Measurements from ENCODE around the gene SLC9A1.

Gene SLC9A1

DNA sequence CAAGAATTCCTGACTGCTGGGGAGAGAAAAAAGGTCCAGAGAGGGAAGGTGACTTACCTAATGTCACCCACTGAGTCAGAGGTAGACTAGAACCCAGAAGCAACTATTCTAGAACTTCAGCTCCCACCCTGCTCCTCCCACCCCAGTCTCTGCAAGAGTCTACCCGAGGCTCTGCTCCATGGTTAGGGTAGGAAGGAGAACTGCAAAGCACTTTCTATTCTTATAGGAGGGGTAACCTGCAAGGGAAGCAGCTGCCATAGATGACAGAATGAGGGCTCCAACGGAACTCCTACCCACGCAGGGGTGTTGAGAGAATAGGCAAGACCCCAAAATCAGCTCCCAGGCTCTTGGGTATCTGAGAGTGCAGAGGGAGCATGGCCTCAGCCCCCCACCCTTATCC, 4.3 kb downstream of the SLC9A1 start:
- DNase-seq (ENCODE audit: low spot score), result no peak

DNA sequence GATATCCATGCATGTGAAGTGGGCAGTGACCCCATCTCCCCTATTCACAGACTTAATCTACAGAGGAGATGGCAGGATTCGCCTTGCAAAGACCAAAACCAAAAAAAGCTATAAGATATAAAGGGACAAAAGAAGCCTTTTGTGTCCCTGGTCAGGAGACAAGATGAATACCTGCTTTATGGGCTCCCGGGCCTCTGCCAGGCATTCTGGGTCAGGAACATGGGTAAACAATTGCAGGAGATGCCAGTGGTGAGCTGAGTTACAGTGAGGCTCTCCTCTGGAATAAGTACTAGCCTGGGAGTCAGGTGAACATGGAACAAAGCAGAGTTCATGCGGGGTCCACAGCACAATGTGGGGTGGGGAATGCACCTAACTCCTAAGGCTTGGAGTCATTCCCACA, 4.7 kb downstream of the SLC9A1 start:
- no peak for DNase-seq (ENCODE audit: low spot score)

DNA sequence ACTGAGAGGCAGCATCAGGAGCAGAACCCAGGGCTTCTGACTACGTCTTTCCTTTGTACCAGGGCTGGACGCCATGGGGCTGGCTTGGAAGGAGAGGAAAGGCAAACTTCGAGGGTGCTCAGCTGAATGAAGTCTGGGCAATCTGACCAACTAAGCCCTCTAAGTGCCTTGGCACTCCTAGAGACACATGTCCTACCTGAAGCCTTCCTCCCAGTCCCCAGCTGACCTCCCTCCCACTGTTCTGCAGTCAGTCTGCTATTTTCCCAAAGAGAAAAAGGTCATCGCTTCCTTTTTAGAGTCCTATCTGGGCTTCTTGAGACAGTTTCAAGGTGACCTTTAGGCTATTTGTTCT, 5.2 kb downstream of the SLC9A1 start:
- no peak for DNase-seq (ENCODE audit: low spot score)

DNA sequence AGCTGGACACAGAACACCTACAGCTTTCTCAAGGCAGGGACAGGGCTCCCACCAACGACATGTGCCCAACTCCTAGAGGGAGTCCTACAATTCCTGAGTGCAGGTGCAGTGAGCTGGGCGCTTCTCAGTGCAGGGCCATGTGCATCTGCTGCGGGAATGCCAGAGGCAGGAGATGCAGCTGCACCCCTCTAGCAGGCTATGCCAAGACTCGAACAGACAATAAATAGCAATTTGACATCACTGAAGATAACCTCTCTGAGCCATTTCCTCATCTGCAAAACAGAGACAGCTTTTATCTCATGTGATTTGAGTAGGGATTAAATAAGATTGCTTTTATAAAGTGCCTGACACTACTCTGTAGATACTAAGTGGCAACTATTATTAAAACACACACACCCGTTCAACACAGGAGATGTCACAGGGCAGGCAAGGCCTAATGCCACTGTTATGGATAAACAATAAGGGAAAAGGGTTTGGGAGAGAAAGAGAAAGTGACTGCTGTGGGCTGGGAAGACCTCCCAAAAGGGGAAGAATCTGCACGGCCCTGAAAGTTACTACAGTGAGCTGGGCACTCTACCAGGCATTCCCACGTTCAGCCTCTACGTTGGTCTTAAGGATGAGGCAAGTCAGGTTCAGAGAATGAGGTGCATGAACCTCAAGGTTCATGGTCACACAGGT, 5.7 kb downstream of the SLC9A1 start:
- DNase-seq (ENCODE audit: low spot score), result no peak

DNA sequence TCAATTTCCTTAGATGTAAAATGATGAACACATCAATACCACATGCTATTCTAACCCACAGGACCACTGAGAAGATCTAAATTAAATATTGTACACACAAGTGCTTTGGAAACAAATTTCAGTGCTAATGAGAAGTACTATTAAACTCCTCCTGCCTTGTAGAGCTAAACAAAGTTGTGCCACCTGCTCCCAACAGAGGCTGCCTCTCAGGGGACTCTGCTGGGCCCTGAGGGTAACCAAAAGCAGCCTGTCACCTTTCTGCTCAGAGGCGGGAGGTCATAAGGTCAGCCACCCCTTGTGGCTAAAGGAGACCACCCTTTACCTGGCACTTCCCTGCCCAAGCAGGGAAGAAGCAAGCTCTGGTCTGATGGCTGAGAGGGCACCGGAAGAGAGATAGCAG, 6.3 kb downstream of the SLC9A1 start:
- DNase-seq (ENCODE audit: low spot score), result no peak

DNA sequence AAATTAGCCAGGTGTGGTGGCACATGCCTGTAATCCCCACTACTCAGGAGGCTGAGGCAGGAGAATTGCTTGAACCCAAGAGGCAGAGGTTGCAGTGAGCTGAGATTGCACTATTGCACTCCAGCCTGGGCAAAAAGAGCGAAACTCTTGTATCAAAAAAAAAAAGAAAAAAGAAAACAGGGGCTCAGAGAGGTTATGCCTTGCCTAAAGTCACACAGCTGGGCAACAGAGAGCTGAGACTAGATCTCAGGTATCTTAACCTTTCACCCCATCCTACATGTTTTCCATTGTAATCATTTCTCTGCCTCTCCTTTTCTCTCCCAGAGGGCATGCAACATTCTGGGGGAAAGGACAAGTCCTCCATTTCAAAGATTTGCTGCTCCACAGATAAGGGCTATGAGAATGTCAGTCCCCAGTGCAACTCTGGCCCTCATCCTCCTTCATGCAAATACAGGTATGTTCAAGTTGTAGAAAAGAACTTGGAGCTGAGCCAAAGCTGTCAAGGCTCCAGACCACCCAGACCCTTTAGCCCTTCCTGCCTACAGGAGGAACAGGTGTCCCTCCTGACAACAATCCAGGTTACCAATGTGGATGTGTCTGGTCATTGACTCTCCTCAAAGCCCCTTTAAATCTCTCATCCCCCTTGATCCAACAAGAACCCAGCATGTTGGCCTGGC, 6.9 kb downstream of the SLC9A1 start:
- DNase-seq (ENCODE audit: low spot score), result no peak

DNA sequence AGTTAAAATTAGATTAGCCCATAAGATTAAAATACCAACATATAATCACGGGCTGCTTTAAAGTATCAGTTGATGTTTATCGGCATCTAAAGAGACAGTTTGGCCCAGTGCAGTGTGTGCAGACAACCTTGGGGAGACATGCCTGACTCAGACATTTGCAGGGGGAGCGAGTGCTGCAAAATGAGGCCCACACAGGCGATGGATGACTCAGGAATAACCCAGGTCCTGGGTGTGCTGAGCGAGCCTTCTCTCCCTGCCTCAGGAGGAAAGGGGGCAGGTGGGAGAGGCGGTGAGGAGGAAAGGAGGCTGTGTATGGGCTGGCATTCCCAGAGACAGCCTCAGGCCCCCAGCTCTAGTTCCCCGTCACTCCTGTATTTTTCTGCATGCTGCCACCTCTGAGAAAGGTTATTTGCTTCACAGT, 9.0 kb downstream of the SLC9A1 start:
- DNase-seq (ENCODE audit: low spot score), result no peak

DNA sequence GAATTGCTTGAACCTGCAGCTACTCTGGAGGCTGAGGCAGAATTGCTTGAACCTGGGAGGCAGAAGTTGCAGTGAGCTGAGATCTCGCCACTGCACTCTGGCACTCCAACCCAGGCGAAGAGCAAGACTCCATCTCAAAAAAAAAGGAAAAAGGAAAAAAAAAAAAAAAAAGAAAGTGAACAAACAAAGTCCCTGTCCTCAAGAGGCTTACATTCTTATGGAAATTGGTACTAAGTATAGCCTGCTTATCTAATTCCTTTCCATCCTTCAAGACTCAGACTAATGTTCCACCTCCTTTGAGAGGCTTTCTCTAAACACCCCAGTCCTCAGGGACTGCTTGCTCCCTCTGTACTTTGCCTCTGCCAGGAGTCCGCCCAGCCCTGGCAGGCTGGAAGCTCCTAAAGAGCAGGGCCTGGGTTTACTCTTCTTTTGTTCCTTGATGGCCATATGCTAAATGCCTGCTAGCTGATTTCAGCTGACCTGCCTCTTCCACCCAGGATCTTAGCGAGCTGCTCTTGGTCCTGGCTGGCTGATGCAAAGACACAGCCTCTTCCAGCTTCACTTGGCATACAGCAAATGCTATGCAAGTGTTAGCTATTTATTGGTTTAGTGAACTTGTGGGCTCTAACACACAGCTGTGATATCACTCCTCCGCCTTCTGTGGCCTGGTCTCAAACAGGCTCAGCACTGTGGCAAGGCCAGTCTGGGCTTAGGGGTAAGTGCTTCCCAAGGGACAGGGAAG, 9.8 kb downstream of the SLC9A1 start:
- no peak for DNase-seq (ENCODE audit: low spot score)

DNA sequence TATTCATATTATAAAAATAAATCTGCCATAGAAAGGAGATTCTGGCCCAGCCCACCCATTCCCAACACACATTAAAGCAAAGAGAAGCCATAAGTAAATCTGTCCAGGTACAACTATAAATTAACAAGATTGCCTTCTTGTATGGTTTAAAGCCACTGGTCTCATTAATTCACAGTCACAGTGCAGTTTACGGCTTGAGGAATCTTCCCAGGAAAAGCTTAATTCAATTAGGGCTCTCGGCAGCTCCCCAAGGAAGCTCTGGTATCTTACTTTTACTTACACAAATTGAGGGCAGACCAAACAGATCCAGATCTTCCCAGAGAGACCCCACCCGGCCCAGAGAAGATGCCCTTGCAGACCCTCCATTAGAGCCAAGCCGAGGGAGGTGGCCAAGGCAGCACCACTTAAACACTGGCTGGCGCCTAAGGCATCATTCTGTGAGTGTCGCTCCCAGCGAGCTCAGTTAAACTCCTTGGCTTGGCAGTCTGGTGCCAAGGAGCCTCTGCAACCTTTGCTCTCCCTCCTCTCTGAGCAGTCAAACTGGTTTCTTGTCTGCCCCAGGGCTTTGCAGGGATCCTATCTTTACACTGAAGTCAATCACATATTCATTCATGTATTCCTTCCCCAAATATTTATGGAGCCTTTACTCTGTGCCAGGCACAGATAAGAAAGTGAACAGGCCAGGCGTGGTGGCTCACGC, 10.7 kb downstream of the SLC9A1 start:
- DNase-seq (ENCODE audit: low spot score), result no peak

DNA sequence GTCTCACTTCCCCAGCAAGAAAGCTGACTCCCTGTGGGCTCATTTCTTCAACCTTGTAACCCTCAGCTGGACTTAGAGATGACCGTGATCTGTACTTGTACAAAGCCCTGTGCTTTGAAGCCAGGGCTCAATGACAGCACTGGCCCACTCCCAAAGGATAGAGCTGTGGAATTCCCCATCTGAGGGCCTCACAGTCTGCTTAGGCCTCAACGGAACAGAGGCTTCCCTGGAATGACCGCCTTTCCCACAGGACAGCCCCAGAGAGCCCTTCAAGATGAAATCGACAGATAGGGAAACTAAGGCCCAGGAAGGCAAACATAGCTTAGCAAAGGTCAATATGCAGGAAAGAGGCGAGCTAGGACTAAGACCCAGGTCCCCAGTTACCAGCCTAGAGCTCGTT, 11.5 kb downstream of the SLC9A1 start:
- DNase-seq (ENCODE audit: low spot score), result no peak

DNA sequence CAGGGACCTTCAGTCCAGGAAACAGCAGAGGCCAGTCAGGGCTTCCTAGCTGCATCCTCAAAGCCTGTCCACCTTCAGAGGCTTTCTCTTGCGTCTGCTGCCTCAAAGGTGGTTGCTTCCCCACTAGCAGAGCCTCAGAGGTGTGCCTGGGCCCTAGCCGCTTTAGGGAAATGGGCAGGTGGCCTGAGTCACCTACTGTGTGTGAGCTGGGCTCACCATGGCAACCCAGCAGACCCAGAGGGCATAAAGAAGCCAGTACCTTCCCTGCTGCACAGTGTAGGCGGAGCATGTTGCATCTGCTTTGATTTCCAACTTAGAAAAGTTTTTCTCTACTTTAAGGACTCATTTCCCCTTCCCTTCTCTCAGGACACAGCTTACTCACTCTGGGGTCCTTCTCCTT, 12.5 kb downstream of the SLC9A1 start:
- DNase-seq (ENCODE audit: low spot score), result no peak

DNA sequence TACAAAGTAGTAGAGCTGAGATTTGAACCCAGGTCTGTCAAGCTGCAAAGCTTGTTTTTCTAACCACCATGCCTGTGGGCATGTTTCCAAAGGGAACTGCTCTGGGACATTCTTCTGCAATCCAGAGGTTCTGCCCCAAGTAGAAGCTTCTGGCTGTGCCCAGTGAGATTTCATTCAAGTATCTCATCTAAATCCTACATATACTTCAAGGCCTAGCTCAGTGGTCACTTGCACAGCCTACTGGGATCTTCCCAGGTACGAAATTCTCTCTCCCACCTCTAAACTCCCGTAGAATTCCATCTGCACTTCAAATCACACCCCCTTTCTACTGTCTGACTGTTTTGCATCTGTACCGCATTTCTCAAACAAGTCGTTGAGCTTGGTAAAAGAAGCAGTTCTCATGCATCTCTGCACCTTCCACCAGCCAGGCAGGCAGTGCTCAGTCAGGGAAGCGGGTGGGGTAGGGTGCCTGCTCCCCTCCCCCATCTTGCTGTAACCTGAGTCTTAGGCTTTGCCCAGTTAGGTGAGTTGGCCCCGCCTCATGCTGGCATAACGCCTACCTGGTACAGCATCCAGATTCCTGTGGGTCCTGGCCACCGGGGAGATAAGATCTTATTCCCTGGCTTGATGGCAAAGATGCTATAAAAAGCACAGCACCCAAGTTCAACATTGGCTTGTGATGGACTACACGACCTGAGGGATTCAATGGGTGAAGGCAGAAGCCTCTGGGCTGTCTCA, 13.5 kb downstream of the SLC9A1 start:
- DNase-seq (ENCODE audit: low spot score), result no peak

DNA sequence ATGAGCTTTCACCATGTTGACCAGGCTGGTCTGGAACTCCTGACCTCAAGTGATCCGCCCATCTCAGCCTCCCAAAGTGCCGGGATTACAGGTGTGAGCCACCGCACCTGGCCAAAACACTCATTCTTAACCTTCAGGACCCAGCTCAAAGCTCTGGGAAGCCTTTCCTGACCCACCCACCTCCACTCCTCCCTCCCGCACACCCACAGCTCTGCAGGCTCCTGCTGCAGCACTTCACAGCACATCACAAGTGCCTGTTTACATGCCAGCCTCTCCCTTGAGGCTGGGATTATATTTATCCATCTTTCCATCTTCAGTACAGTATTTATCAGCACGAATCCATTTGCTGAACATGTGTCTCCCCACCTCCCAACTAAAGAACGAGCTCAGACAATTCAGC, 14.9 kb downstream of the SLC9A1 start:
- no peak for DNase-seq (ENCODE audit: low spot score)

DNA sequence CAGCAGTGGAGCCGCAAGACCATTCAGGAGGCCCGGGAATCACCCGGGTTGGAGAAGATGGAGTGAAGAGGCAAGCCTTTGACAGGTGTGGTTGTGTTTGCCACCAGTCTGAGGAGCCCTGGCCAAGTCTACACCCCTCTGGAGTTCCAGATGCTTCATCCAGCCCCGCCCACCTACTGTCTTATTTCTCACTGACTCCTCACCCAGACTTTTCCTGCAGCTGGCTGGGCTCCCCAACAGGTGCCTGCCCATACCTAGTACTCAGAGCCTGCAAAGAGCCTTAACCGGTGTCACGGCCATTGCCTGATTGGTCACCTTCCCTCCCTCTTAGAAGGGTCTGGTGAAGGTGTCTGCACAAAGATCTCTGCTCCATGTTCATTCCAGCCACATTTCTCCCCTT, 16.0 kb downstream of the SLC9A1 start:
- no peak for DNase-seq (ENCODE audit: low spot score)

DNA sequence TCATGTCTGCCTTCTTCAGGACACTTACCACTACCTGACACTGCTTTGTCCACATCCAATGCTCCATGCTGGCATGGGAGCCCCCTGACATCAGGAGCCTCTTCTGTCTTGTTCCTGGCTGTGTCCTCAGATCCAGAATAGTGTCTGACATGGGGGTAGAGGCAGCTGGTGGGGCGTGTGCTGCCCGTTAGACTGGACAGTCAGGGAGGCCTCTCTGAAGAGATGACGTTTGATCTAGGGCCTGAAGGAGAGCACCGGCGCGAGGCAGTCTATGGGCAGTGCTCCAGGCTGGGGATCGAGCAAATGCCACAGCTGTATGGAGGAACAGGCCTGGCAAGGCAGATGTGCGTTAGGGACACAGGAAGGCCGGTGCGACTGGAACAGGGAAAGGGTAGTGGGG, 16.6 kb downstream of the SLC9A1 start:
- no peak for DNase-seq (ENCODE audit: low spot score)

DNA sequence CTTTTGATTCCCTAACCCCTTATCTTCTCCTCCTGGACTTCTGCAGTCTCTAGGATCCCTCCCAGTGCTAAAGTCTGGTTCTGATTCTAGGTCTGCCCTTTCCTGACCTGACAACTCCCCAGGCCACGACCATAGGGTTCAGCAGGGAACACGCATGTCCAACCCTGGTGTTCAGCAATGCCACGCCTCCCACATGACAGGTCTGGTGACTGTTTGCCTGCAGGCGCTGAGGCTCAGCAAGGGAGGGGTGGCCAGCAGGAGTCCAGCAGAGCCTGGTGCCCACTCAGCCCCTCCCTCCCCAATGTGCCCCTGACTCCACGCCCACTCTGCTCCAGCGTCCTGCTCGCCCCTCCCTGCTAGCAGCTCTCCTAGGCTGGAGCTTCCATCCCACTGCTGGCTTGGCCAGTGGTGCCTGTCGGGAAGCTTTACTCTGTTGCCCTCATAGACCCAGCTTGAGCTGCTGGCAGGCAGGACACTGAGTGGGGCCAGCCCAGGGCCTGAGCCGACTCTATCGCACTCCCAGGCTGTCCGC, 17.3 kb downstream of the SLC9A1 start:
- DNase-seq (ENCODE audit: low spot score), result no peak

DNA sequence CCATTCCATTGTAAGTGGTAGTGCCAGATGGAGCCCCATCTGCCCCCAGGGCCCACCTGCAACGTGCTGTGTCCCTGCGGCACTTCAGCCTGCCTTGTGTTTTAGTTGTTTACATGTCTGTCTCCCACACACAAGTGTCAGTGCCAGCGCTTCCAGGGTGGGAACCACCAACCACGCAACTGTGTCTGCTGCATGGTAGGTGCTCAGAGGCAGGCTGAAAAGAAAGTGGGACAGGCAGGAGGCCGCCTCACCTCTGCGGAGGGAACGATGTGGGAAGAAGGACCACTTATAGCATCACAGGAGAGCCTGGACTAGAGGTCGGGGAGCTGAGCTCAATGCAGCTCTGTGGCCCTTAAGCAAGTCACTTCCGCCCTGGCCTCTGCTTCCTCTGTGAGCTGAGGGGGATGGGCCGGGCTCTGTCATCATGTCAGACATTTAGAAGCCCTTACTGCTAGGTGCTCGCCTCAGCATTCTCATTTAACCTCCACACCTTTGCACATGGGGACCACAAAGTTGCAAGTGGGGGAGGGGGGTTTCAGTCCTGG, 17.9 kb downstream of the SLC9A1 start:
- DNase-seq (ENCODE audit: low spot score), result no peak

DNA sequence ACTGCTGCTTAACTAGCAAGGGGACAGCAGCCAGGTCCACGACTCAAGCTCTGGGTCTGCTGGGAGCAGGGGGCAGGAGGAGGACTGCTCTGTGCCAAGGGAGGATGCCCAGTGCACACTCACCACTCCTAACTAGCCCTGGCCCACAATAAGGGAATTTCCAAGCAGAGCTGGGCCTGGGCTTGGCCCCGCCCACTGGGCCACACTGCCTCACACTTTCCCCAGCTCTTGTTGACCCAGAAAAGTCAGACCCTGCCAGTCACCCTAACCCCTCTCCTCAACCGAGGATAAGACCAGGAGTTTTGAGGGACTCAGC, 18.7 kb downstream of the SLC9A1 start:
- DNase-seq (ENCODE audit: low spot score), result no peak

DNA sequence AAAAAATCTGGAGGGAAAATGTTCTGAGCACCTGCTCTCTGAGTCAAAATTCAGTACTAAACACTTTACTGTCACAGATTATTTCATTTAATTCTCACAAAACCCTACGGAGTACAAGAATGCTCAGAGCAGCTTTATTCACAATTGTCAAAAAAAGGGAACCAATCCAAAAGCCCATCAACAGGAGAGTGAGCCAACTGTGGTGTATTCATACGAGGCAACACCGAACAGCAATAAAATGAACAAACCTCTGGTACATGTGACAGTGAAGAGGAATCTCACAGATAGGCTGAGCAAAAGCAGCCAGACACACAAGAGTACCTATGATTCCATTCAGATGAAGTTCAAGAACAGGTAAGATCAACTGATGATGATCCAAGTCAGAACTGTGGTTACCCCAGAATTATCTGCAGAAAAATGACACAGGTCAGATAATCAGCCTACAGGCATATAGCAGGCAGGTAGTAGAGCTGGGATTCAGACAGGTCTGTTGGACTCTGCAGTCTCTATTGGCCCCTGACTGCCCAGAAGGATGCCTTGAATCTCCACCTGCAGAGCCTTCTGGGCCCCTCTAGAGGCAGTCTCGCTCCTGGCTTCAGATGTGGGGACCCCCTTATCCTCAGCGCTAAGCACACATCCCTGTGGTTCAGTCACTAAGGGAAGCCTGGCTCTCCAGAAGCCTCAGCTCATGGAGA, 19.2 kb downstream of the SLC9A1 start:
- no peak for DNase-seq (ENCODE audit: low spot score)

DNA sequence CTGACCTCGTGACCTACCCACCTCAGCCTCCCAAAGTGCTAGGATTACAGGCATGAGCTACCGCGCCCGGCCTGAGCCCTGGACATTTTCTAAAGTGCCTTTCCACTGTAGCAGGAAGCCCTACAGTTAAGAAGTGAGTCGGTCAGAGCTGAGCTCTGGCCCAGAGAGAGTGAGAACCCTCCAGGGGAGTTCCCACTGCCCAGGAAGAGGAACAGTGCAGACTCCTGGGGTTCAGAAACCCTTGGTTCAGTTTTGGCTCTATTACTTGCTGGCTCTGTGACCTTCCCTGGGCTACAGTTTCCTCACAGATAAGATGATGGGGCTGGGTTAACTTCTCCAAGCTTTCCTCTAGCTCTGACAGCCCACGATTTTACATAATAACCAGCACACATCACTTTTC, 20.9 kb downstream of the SLC9A1 start:
- no peak for DNase-seq (ENCODE audit: low spot score)

DNA sequence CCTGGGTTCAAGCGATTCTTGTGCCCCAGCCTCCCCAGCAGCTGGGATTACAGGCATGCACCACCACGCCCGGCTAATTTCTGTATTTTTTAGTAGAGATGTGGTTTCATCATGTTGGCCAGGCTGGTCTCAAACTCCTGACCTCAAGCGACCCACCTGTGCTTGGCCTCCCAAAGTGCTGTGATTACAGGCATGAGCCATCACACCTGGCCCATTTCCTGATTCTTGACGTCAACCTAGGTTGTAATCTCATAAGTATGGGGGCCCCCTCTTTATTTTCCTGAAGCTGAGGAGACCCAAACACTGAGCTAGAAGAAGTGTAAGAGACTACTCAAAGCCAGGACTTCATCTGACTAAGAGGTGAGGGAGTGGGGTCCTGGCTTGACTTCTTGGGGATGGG, 21.8 kb downstream of the SLC9A1 start:
- no peak for DNase-seq (ENCODE audit: low spot score)

All from pons (tissue), 1 donor.